GM13976 (cell line): Measurements from ENCODE around the gene BABAM2.
"Not testable (repeated sequence)": the region's sequence is repeated elsewhere in the genome, so short reads cannot be mapped to it uniquely, and the experiment has no call there.

Experiments used
- DNase-seq: peaks from one replicate; pipeline ENCODE4 v3.0.0; 2012; ENCODE audit warnings: low spot score
- in situ Hi-C: fragments of 300-500 bp; cut with MboI; formaldehyde crosslinking; loops from one replicate; pipeline ENCODE4 v1.12.0; 2022; ENCODE audit warnings: low sequenced_read_pairs, mixed read lengths, inconsistent platforms; ENCODE audit not compliant: unreplicated experiment
- TF ChIP-seq, protein P1 (sequence below): IDR thresholded peaks from 2 replicates; pipeline ENCODE4 v1.5.1; 2012; ENCODE audit warnings: borderline replicate concordance, mild to moderate bottlenecking; ENCODE audit not compliant: insufficient read depth; ENCODE audit errors: extremely low read depth, missing control alignments, control extremely low read depth

Gene BABAM2

GRCh38 chr2:28257182-28257581 is 366.7 kb downstream of the BABAM2 start:
- in situ Hi-C loops, result no loop called here
- DNase-seq, result peak; percentile 11
- TF ChIP-seq, protein P1, sequence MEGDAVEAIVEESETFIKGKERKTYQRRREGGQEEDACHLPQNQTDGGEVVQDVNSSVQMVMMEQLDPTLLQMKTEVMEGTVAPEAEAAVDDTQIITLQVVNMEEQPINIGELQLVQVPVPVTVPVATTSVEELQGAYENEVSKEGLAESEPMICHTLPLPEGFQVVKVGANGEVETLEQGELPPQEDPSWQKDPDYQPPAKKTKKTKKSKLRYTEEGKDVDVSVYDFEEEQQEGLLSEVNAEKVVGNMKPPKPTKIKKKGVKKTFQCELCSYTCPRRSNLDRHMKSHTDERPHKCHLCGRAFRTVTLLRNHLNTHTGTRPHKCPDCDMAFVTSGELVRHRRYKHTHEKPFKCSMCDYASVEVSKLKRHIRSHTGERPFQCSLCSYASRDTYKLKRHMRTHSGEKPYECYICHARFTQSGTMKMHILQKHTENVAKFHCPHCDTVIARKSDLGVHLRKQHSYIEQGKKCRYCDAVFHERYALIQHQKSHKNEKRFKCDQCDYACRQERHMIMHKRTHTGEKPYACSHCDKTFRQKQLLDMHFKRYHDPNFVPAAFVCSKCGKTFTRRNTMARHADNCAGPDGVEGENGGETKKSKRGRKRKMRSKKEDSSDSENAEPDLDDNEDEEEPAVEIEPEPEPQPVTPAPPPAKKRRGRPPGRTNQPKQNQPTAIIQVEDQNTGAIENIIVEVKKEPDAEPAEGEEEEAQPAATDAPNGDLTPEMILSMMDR, result no peak

DNA sequence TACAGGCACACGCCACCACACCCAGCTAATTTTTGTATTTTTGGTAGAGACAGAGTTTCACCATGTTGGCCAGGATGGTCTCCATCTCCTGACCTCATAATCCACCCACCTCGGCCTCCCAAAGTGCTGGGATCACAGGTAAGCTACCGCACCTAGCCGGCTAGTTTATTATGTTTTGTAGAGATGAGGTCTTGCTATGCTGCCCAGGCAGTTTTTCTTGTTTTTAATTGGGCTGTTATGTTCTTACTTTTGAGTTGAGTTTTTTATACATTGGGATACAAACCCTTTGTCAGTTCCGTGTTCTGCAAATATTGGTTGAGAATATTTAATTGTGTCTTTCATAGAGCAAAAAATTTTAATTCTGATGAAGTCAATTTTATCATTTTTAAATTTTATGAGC is 368.7 kb downstream of the BABAM2 start:
- DNase-seq, in situ Hi-C loops: not testable (repeated sequence)

- DNase-seq, result no peak
- TF ChIP-seq, protein P1, result no peak
- in situ Hi-C loops, result no loop called here
Observed at GRCh38 chr2:28263690-28264089, 373.2 kb downstream of the BABAM2 start.

- TF ChIP-seq, protein P1, result no peak
- in situ Hi-C loops, result no loop called here
- DNase-seq, result no peak
Observed at GRCh38 chr2:28267282-28267681, 376.8 kb downstream of the BABAM2 start.

GRCh38 chr2:28268386-28268785 is 377.9 kb downstream of the BABAM2 start:
- TF ChIP-seq, protein P1, result no peak
- in situ Hi-C loops, result no loop called here
- DNase-seq, result no peak

DNA sequence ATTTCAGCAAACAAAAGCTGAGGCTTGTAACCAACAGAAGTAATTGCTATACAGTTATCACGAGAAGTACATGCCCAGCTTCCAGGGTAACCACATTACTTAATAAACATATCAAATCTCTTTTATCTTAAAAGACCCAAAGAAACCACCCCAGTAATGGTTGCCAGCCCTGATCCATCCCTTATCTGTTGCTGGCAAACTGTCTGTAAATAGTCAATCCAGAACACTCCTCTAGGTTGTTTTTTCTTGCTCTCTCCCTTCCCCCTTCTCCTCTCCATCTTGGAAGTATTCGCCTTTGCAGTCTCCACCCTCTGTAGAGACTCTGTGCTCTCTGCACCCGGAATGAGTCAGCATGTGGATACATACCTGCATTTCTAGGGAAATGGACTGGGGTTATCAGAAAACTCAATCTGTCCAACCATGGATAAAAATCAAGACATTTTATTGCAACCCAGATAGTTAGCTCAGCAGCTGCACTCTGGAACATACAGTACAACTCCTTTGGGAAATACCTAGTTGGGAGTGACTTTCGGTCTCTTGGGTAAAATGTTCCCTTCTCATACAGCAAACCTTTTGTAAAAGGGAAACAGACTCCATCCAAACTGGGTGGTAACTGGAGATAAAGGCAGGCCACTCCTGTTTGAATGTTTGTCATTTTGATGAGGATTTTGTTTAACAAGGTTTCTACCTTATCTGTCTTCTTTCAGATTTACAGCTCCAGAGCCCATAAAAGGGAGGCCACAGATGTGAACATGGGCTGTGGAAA is 378.7 kb downstream of the BABAM2 start:
- TF ChIP-seq, protein P1, result no peak
- DNase-seq, result no peak
- in situ Hi-C loops, result no loop called here

DNA sequence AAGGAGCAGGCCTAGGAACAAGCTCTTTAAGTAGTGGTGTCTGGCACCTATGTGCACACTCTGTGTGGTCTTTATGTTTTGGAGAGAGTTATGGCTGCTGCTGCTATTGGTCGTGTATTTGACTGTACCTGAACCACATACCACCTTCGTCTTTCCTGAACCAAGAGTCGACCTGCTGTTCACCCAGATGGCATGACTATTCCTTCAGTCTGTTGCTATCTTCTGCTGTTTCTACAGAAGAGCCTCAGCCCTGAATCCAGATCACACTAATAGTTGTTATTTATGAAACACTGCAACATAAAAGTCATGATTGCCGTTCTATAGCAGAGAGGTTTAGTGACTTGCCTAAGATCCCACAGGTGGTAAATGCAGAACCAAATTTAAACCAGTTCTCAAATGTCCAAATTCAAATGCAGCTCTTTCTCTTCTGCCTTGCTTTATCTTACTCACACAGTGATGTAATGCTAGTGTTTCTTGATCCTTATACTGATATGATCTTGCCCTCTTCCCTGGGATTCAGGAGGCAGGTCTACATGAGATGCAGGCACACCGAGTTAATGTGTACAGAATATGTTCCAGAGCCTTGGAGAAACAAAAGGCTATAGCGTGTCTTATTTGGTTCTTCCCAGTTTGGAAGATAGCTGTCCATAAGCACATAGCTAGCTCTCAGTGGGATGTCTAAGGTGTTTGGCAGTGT is 380.1 kb downstream of the BABAM2 start:
- TF ChIP-seq, protein P1, result no peak
- no peak for DNase-seq
- in situ Hi-C loops, result no loop called here
